Mesothelial cell of epicardium (in vitro differentiated cells): ENCODE results near the gene CTNNAL1. TPM values are rescaled to one million over a fixed set of nuclear protein-coding genes. Genes with fewer than 3 reads are reported as not detected.
A peak's percentile ranks its signal among the peaks of the same experiment; 100 is the strongest.
"Not testable (repeated sequence)": the region's sequence is repeated elsewhere in the genome, so short reads cannot be mapped to it uniquely, and the experiment has no call there.

Experiments used
- DNase-seq, 2 experiments: peaks; one replicate each; pipeline ENCODE4 v3.0.0; 2021; ENCODE audit warnings: low spot score in 2 of 2; ENCODE audit not compliant: unreplicated experiment in 2 of 2
- H3K27ac Mint-ChIP-seq: 2 replicates; pipeline ENCODE4 v1.8.0; 2021; ENCODE audit warnings: mixed read lengths
- H3K27me3 Mint-ChIP-seq: 2 replicates; pipeline ENCODE4 v1.8.0; 2021; ENCODE audit warnings: low read depth, mixed read lengths
- H3K36me3 Mint-ChIP-seq: 2 replicates; pipeline ENCODE4 v1.8.0; 2021; ENCODE audit warnings: mixed read lengths
- H3K4me1 Mint-ChIP-seq: 2 replicates; pipeline ENCODE4 v1.8.0; 2021; ENCODE audit warnings: mixed read lengths
- H3K4me3 Mint-ChIP-seq: 2 replicates; pipeline ENCODE4 v1.8.0; 2021; ENCODE audit warnings: mild to moderate bottlenecking, moderate library complexity, mixed read lengths
- H3K9me3 Mint-ChIP-seq: 2 replicates; pipeline ENCODE4 v1.8.0; 2021; ENCODE audit warnings: mixed read lengths
- CTCF ChIP-seq: fragments of 200-600 bp; sonication (generic); IDR thresholded peaks from one replicate; pipeline ENCODE4 v1.5.0; 2021; ENCODE audit warnings: antibody characterized with exemption; ENCODE audit not compliant: unreplicated experiment
- total RNA-seq: library from RNA; stranded (reverse); gene quantifications from 3 replicates; pipeline ENCODE4 v1.2.1, GENCODE V29; 2021

The CTNNAL1 gene
- total RNA-seq = 26.7 to 28.1 TPM (median 27.9 TPM) in 3 replicates

GRCh38 chr9:109012876-109013678 lies at the start of gene CTNNAL1:
TSS of gene CTNNAL1 (minus strand) at chr9:109013499. CDS start at chr9:109013442, 57 bp downstream.
- H3K27me3 Mint-ChIP-seq = no peaks in the 10 kb centered on the region
- H3K4me3 Mint-ChIP-seq = peak within 1 kb of the TSS; percentile 94
- no peaks in the 10 kb centered on the region for H3K9me3 Mint-ChIP-seq
- peak; percentile 89 to 93 for DNase-seq
- no peak for TF ChIP-seq CTCF
- H3K27ac Mint-ChIP-seq = peak within 1 kb of the TSS; percentile 99
- peaks cover 40% of the 10 kb centered on the region for H3K4me1 Mint-ChIP-seq
- no peaks in the 10 kb centered on the region for H3K36me3 Mint-ChIP-seq

GRCh38 chr9:109062543-109062942 lies 49.2 kb upstream of the CTNNAL1 start:
- DNase-seq = no peak
- H3K27ac Mint-ChIP-seq = no peak overlapping the region
- no peaks in the 10 kb centered on the region for H3K9me3 Mint-ChIP-seq
- TF ChIP-seq CTCF = no peak
- H3K4me1 Mint-ChIP-seq = no peaks in the 10 kb centered on the region
- no peak overlapping the region for H3K4me3 Mint-ChIP-seq
- no peaks in the 10 kb centered on the region for H3K27me3 Mint-ChIP-seq
- H3K36me3 Mint-ChIP-seq = peaks cover 29% of the 10 kb centered on the region

- DNase-seq = no peak
- Mint-ChIP-seq H3K27me3 (no peaks in the 10 kb centered on the region), H3K4me3 (no peak overlapping the region), H3K27ac (no peak overlapping the region), H3K9me3 (no peaks in the 10 kb centered on the region), H3K4me1 (no peaks in the 10 kb centered on the region), H3K36me3 (peaks cover 35% of the 10 kb centered on the region)
- no peak for TF ChIP-seq CTCF
Observed at GRCh38 chr9:109060191-109060590, 46.9 kb upstream of the CTNNAL1 start.

GRCh38 chr9:109053121-109053520 lies 39.8 kb upstream of the CTNNAL1 start:
- not testable (repeated sequence) for DNase-seq, H3K4me1 Mint-ChIP-seq, H3K4me3 Mint-ChIP-seq, H3K27ac Mint-ChIP-seq, H3K9me3 Mint-ChIP-seq, H3K27me3 Mint-ChIP-seq
- H3K36me3 Mint-ChIP-seq = peaks cover 55% of the 10 kb centered on the region

- TF ChIP-seq CTCF = no peak
- Mint-ChIP-seq H3K4me3 (no peak overlapping the region), H3K36me3 (peaks cover 58% of the 10 kb centered on the region), H3K4me1 (no peaks in the 10 kb centered on the region), H3K27ac (no peak overlapping the region), H3K27me3 (no peaks in the 10 kb centered on the region), H3K9me3 (no peaks in the 10 kb centered on the region)
- no peak for DNase-seq
Observed at GRCh38 chr9:109052416-109052815, 39.1 kb upstream of the CTNNAL1 start.

- no peaks in the 10 kb centered on the region for H3K4me1 Mint-ChIP-seq
- peak overlapping the region; percentile 19 for H3K27ac Mint-ChIP-seq
- H3K27me3 Mint-ChIP-seq = no peaks in the 10 kb centered on the region
- no peak overlapping the region for H3K4me3 Mint-ChIP-seq
- TF ChIP-seq CTCF = no peak
- peaks cover 56% of the 10 kb centered on the region for H3K36me3 Mint-ChIP-seq
- no peak for DNase-seq
- no peaks in the 10 kb centered on the region for H3K9me3 Mint-ChIP-seq
Observed at GRCh38 chr9:109051733-109052132, 38.4 kb upstream of the CTNNAL1 start.
